ENCODE results near the gene TEAD1. TPM values are rescaled to one million over a fixed set of nuclear protein-coding genes. Genes with fewer than 3 reads are reported as not detected.

TEAD1 gene
- total and polyA plus RNA-seq, 5 donors from 2014 or later = 0.30 TPM; not detected in 4

GRCh38 chr11:12789054-12789453 lies 114.8 kb downstream of the TEAD1 start:
- no peaks in the 10 kb centered on the region for H3K4me1 ChIP-seq (ENCODE audit: control insufficient read depth, insufficient read depth, low read length, poor library complexity, severe bottlenecking)
- peaks cover under 1% of the 10 kb centered on the region for H3K27me3 ChIP-seq (ENCODE audit: control insufficient read depth, insufficient read depth, low read length)
- Mint-ChIP-seq H3K27ac (no peak overlapping the region), H3K9me3 (no peaks in the 10 kb centered on the region), H3K4me1 (no peaks in the 10 kb centered on the region), H3K4me3 (no peak overlapping the region), H3K36me3 (no peaks in the 10 kb centered on the region), H3K27me3 (peaks cover 6% of the 10 kb centered on the region)
- no peak overlapping the region for H3K27ac ChIP-seq (ENCODE audit: insufficient read depth, low read length, poor library complexity, severe bottlenecking)
- H3K36me3 ChIP-seq (ENCODE audit: control insufficient read depth, insufficient read depth, low read length) = no peaks in the 10 kb centered on the region
- DNase-seq = no peak
- no peak for ATAC-seq (ENCODE audit: low read depth in 2 of 2)
- H3K4me3 ChIP-seq (ENCODE audit: low read depth, low read length) = no peak overlapping the region
- H3K9me3 ChIP-seq (ENCODE audit: control insufficient read depth in 2 of 2, low read length in 2 of 2) = no peaks in the 10 kb centered on the region

GRCh38 chr11:12789596-12790215 lies 115.5 kb downstream of the TEAD1 start:
- Histone ChIP-seq H3K36me3 (ENCODE audit: control insufficient read depth, insufficient read depth, low read length) (no peaks in the 10 kb centered on the region), H3K9me3 (ENCODE audit: control insufficient read depth in 2 of 2, low read length in 2 of 2) (no peaks in the 10 kb centered on the region), H3K27me3 (ENCODE audit: control insufficient read depth, insufficient read depth, low read length) (no peaks in the 10 kb centered on the region), H3K27ac (ENCODE audit: insufficient read depth, low read length, poor library complexity, severe bottlenecking) (no peak overlapping the region), H3K4me3 (ENCODE audit: low read depth, low read length) (no peak overlapping the region), H3K4me1 (ENCODE audit: control insufficient read depth, insufficient read depth, low read length, poor library complexity, severe bottlenecking) (no peaks in the 10 kb centered on the region)
- Mint-ChIP-seq H3K27me3 (peaks cover 4% of the 10 kb centered on the region), H3K9me3 (no peaks in the 10 kb centered on the region), H3K36me3 (no peaks in the 10 kb centered on the region), H3K27ac (no peak overlapping the region), H3K4me3 (no peak overlapping the region), H3K4me1 (no peaks in the 10 kb centered on the region)
- no peak for ATAC-seq (ENCODE audit: low read depth in 2 of 2)
- DNase-seq = no peak

GRCh38 chr11:12790861-12791616 lies 116.8 kb downstream of the TEAD1 start:
- H3K27me3 Mint-ChIP-seq = peaks cover 4% of the 10 kb centered on the region
- Histone ChIP-seq H3K4me3 (ENCODE audit: low read depth, low read length) (no peak overlapping the region), H3K27me3 (ENCODE audit: control insufficient read depth, insufficient read depth, low read length) (no peaks in the 10 kb centered on the region), H3K4me1 (ENCODE audit: control insufficient read depth, insufficient read depth, low read length, poor library complexity, severe bottlenecking) (no peaks in the 10 kb centered on the region), H3K9me3 (ENCODE audit: control insufficient read depth in 2 of 2, low read length in 2 of 2) (no peaks in the 10 kb centered on the region), H3K36me3 (ENCODE audit: control insufficient read depth, insufficient read depth, low read length) (no peaks in the 10 kb centered on the region), H3K27ac (ENCODE audit: insufficient read depth, low read length, poor library complexity, severe bottlenecking) (no peak overlapping the region)
- no peaks in the 10 kb centered on the region for H3K9me3 Mint-ChIP-seq
- no peaks in the 10 kb centered on the region for H3K4me1 Mint-ChIP-seq
- H3K4me3 Mint-ChIP-seq = no peak overlapping the region
- H3K36me3 Mint-ChIP-seq = no peaks in the 10 kb centered on the region
- no peak overlapping the region for H3K27ac Mint-ChIP-seq
- ATAC-seq (ENCODE audit: low read depth in 2 of 2) (no peak), DNase-seq (no peak)

GRCh38 chr11:12792018-12792417 lies 117.8 kb downstream of the TEAD1 start:
- Mint-ChIP-seq H3K9me3 (no peaks in the 10 kb centered on the region), H3K27ac (no peak overlapping the region), H3K27me3 (peaks cover 4% of the 10 kb centered on the region), H3K4me3 (no peak overlapping the region), H3K36me3 (no peaks in the 10 kb centered on the region), H3K4me1 (no peaks in the 10 kb centered on the region)
- Histone ChIP-seq H3K4me3 (ENCODE audit: low read depth, low read length) (no peak overlapping the region), H3K4me1 (ENCODE audit: control insufficient read depth, insufficient read depth, low read length, poor library complexity, severe bottlenecking) (no peaks in the 10 kb centered on the region), H3K27me3 (ENCODE audit: control insufficient read depth, insufficient read depth, low read length) (no peaks in the 10 kb centered on the region), H3K36me3 (ENCODE audit: control insufficient read depth, insufficient read depth, low read length) (no peaks in the 10 kb centered on the region), H3K9me3 (ENCODE audit: control insufficient read depth in 2 of 2, low read length in 2 of 2) (no peaks in the 10 kb centered on the region), H3K27ac (ENCODE audit: insufficient read depth, low read length, poor library complexity, severe bottlenecking) (no peak overlapping the region)
- ATAC-seq (ENCODE audit: low read depth in 2 of 2) (no peak), DNase-seq (no peak)

GRCh38 chr11:12792590-12792989 lies 118.4 kb downstream of the TEAD1 start:
- Mint-ChIP-seq H3K27me3 (peaks cover 7% of the 10 kb centered on the region), H3K4me3 (no peak overlapping the region), H3K36me3 (no peaks in the 10 kb centered on the region), H3K4me1 (no peaks in the 10 kb centered on the region), H3K9me3 (no peaks in the 10 kb centered on the region), H3K27ac (no peak overlapping the region)
- H3K4me3 ChIP-seq (ENCODE audit: low read depth, low read length) = no peak overlapping the region
- H3K27me3 ChIP-seq (ENCODE audit: control insufficient read depth, insufficient read depth, low read length) = no peaks in the 10 kb centered on the region
- no peaks in the 10 kb centered on the region for H3K36me3 ChIP-seq (ENCODE audit: control insufficient read depth, insufficient read depth, low read length)
- ATAC-seq (ENCODE audit: low read depth in 2 of 2) (no peak), DNase-seq (no peak)
- H3K27ac ChIP-seq (ENCODE audit: insufficient read depth, low read length, poor library complexity, severe bottlenecking) = no peak overlapping the region
- no peaks in the 10 kb centered on the region for H3K9me3 ChIP-seq (ENCODE audit: control insufficient read depth in 2 of 2, low read length in 2 of 2)
- H3K4me1 ChIP-seq (ENCODE audit: control insufficient read depth, insufficient read depth, low read length, poor library complexity, severe bottlenecking) = no peaks in the 10 kb centered on the region

- no peaks in the 10 kb centered on the region for H3K4me1 Mint-ChIP-seq
- Histone ChIP-seq H3K4me1 (ENCODE audit: control insufficient read depth, insufficient read depth, low read length, poor library complexity, severe bottlenecking) (no peaks in the 10 kb centered on the region), H3K36me3 (ENCODE audit: control insufficient read depth, insufficient read depth, low read length) (no peaks in the 10 kb centered on the region), H3K27me3 (ENCODE audit: control insufficient read depth, insufficient read depth, low read length) (no peaks in the 10 kb centered on the region), H3K4me3 (ENCODE audit: low read depth, low read length) (no peak overlapping the region), H3K9me3 (ENCODE audit: control insufficient read depth in 2 of 2, low read length in 2 of 2) (no peaks in the 10 kb centered on the region), H3K27ac (ENCODE audit: insufficient read depth, low read length, poor library complexity, severe bottlenecking) (no peak overlapping the region)
- no peaks in the 10 kb centered on the region for H3K9me3 Mint-ChIP-seq
- ATAC-seq (ENCODE audit: low read depth in 2 of 2) (no peak), DNase-seq (no peak)
- no peaks in the 10 kb centered on the region for H3K36me3 Mint-ChIP-seq
- peaks cover 8% of the 10 kb centered on the region for H3K27me3 Mint-ChIP-seq
- H3K4me3 Mint-ChIP-seq = no peak overlapping the region
- H3K27ac Mint-ChIP-seq = no peak overlapping the region
These were observed 118.8 kb downstream of the TEAD1 start for GRCh38 chr11:12793065-12793464.

- no peaks in the 10 kb centered on the region for H3K36me3 ChIP-seq (ENCODE audit: control insufficient read depth, insufficient read depth, low read length)
- peaks cover 8% of the 10 kb centered on the region for H3K27me3 Mint-ChIP-seq
- H3K4me1 Mint-ChIP-seq = peaks cover 0 to 2% (median 0%) of the 10 kb centered on the region in 4 donors
- no peak for DNase-seq
- no peaks in the 10 kb centered on the region for H3K9me3 ChIP-seq (ENCODE audit: control insufficient read depth in 2 of 2, low read length in 2 of 2)
- H3K36me3 Mint-ChIP-seq = no peaks in the 10 kb centered on the region
- H3K27me3 ChIP-seq (ENCODE audit: control insufficient read depth, insufficient read depth, low read length) = no peaks in the 10 kb centered on the region
- H3K27ac Mint-ChIP-seq = no peak overlapping the region
- H3K27ac ChIP-seq (ENCODE audit: insufficient read depth, low read length, poor library complexity, severe bottlenecking) = no peak overlapping the region
- peaks cover 0 to 1% (median 0%) of the 10 kb centered on the region in 7 donors for H3K9me3 Mint-ChIP-seq
- no peaks in the 10 kb centered on the region for H3K4me1 ChIP-seq (ENCODE audit: control insufficient read depth, insufficient read depth, low read length, poor library complexity, severe bottlenecking)
- ATAC-seq (ENCODE audit: low read depth in 2 of 2) = no peak
- H3K4me3 ChIP-seq (ENCODE audit: low read depth, low read length) = no peak overlapping the region
- no peak overlapping the region for H3K4me3 Mint-ChIP-seq
These were observed 119.3 kb downstream of the TEAD1 start for GRCh38 chr11:12793506-12793905.
